Measurements from ENCODE around the gene CPVL. TPM values are rescaled to one million over a fixed set of nuclear protein-coding genes. Genes with fewer than 3 reads are reported as not detected.

The CPVL gene
- polyA plus RNA-seq, 4 donors: 23.2 to 68.6 (median 58.3) TPM

DNA sequence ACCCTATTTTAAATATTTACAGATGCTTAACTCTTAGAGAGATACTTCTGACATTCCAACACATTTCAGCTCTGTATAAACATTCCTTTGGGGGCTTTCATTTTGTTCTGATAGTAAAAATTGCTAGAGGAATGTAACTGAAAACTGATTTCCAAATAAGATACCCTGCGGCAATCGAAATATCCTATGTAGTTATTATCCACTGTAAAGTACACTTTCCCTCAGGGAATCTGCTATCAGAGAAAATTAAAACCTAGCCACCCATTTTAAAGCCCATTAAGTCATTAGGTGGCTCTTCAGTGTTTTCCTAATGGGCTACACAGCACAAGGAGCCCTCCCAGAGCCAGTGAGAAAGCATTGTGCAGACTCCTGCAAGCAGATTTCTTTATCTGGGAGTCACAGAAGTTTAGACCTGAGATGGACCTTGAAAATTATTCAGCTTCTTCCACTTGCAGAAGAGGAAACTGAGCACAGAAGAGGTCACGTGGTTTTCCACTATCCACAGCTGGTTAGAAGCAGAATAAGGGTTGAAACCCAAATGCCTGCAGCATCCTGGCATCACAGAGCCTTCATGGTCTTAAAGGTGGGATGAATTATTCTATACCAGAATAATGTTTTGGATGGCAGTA lies 12.6 kb upstream of the CPVL start:
- DNase-seq (ENCODE audit: low read depth in 4 of 4, low spot score in 3 of 4): no peak

DNA sequence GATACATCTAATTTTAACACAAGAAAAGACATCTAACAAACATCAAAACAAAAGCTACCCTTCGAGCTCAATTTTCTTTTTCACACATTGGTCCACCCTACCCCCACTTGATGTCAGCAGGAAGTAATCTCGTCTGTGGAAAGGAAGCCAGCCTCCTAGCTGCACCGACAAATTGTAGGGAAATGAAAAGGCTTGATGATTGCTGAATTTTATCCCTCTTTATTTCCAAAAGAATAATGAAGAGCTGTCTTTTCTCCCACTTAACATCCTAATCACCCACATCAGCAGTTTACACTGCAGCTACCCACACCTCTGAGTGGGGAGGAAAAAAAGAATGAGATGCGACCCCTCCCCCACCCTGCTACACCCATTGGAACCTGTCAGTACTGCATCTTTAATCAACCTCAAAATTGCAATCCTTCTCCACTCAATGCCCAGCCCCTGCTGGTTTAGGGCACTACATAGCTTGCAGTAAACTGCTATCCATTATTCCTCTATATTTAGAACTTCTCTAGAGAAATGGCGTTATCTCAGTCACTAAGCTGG lies 10.6 kb upstream of the CPVL start:
- no peak for DNase-seq (ENCODE audit: low read depth in 4 of 4, low spot score in 3 of 4)

DNA sequence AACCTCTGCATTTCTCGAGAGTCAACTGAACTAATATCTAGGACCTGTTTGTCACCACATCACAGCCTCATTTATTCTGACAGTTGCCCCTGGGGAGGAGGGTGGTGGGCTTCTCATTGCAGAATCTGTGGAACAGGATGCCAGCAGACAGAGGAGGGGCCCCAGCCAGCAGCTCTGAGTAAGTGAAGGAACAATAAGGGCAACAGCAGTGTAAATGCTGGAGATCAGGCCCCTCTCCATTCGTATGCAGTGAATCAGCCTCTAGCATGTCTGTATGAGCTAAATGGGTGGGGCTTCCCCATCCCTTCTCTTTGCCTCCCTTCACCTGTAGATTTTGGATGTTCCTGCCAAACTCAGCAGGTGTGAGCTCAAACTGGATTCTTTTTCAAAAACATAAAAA lies 7.7 kb upstream of the CPVL start:
- no peak for DNase-seq (ENCODE audit: low read depth in 4 of 4, low spot score in 3 of 4)

DNA sequence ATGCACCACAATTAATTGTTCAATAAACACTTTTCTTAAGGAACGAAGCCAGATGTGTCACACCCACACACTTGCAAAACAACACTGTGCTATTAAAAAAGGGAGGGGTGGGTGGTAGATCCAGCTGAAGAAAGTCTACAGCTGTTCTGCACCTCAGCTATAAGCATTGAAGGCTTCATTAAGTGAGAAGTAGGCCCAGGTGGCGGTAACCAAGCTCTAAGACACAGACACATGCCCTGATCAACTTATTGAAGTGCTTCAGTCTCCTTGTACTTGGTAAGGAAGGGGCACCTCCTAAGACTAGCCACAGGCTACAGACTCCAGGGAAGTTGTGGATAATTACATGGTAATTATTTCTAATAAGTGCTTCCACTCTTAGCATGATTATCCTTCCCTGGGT lies 4.5 kb upstream of the CPVL start:
- no peak for DNase-seq (ENCODE audit: low read depth in 4 of 4, low spot score in 3 of 4)

DNA sequence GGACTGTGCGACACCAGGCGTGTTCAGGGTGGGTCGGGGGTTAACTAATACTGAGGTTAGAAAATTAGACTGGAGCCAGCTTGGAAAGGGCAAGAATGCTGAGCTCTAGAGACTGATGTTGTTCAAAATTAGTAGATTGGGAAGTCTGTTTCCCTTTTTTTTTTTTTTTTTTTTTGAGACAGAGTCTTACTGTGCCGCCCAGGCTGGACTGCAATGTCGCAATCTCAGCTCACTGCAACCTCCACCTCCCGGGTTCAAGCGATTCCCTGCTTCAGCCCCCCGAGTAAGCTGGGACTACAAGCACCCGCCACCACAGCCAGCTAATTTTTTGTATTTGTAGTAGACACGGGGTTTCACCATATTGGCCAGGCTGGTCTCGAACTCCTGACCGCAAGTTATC lies 2.7 kb upstream of the CPVL start:
- DNase-seq (ENCODE audit: low read depth in 4 of 4, low spot score in 3 of 4): no peak

DNA sequence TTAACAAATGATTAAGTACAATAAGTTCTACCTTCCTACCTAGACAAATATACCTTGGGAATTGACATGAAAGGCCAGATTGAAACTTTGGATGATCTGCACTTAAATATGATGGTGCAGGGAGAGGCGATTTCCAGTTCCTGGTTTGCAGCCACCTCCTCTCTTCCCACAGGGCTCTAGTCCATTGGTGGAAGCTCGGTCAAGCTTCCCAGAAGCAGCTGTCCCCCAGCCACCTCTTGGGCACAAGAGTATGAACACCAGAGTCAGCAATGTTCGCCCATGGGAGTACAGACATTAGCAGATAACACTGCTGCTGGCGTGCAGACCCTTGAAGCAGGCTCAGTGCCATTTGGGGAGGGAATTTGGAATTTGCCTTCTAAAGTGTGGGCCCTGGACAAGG lies 1.5 kb upstream of the CPVL start:
- DNase-seq (ENCODE audit: low read depth in 4 of 4, low spot score in 3 of 4): no peak

DNA sequence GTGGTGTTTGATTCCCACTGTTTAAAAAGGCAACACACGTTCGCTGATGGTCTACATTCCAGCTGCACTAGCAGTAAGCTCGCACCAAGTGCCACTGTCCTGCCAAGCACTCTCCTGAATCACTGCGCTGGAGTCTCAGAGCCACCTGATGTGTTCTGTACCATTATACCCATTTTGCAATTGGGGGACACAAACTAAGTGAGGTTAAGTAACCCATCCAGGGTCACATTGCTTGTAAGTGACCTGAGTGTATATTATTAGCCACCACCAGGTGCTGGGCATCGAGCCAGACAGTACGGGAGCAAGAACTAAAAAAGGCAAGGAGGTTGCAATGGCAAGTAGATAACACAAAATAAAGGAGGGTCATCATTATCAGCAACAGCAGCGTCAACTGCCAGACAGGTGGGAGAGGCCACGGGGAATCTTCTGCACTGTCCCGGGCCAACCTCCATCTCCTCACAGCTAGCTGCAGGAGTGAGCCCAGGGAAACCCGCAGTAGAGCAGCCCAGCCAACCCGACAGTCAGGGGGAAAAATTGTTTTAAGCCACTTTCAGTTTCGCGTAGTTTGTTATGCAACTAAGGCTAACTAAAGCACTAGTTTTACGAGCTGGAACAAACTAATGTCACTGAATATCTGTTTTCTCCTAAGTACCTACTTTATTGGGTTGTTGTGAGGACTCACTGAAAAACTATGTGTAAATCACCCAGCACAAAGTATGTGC lies 712 bp upstream of the CPVL start:
- DNase-seq (ENCODE audit: low read depth in 4 of 4, low spot score in 3 of 4): no peak

DNA sequence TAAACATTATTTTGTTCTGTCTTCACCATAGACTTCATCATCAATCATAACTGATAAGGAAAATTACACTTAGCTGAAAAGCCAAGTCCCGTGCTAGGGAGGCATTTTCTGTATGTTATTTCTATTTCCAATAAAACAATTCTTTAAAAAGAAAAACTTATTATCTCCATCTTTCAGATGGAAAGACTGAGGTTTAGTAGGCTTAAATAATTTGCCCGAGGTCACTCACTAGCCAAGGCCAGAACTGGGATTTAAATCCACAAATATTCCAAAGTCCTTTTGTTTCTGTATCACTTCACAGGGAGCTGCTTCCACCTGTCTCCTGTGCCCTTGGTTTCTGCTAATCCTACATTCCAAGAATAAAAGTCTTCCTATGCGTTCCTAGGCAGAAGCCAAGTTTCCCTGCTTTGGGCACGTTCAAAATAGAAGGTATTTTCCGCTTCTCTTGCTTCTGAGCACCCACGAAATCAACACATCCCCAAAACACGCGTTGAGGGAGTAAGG lies 732 bp downstream of the CPVL start:
- no peak for DNase-seq (ENCODE audit: low read depth in 4 of 4, low spot score in 3 of 4)

DNA sequence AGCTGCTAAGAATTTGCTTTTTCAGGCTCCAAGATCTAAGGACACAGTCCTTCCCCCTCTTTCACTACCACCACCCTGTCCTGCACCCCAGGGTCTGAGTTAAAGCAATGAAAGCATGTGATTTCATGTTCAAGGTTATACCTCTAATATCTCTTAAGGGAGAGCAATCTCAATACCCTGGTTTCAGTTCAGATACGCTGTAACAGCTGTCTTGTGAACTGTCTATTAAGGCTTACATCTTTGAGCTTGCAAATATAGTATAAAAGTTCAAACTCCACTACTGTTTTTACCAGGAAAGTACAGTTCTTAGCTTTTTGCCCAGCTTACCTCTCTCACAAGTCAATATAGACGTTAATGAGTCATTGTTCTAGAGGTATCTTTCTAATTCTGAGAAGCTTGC lies 2.6 kb downstream of the CPVL start:
- no peak for DNase-seq (ENCODE audit: low read depth in 4 of 4, low spot score in 3 of 4)

DNA sequence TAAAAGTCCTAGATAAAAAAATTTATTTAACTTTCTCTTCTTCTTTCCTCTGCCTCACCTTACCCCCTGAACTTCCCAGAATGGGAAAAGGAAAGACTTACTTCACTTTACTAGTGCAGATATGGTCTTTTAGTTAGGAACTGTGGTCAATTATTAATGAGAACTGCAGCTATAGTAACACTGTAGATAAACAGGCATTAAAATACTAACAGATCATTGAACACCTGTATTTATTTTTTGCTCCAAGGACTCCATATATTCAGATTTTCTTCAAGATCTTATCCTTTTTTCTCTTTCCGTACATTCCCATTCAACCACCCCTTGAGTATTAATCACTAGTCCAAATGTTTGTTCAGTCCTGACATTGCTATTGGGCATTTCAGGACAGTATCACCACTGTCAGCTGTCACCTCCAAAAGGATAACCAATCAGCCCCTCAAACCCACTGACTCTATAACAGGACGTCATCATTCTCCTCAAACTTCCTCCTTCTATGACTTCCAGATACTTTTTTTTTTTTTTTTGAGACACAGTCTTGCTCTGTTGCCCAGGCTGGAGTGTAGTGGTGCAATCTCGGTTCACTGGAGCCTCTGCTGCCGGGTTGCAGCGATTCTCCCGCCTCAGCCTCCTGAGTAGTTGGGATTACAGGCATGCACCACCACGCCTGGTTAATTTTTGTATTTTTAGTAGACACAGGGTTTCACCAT lies 4.2 kb downstream of the CPVL start:
- peak in 1 of 4 donors; percentile 30 for DNase-seq (ENCODE audit: low read depth in 4 of 4, low spot score in 3 of 4)

DNA sequence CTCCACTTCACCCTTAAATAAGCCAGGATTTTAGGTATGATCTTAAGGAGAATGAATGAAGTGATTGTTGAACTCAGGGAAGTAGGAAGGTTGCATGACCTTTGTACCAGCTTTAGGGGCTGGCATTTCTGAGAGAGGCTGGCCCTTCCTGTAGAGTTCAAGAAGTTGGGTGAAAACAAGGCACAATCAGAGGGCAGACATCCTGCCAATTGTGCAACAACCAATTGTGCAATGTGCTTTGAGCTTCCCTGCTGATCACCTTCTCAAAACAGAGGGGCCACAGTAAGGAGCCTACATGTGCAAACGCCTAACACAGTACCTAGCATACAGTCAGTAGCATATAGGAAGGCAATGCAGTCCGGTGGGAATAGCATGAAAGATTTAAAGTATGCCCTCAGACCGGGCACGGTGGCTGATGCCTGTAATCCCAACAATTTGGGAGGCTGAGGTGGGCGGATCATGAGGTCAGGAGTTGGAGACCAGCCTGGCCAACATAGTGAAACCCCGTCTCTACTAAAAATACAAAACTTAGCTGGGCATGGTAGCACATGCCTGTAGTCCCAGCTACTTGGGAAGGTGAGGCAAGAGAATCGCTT lies 5.4 kb downstream of the CPVL start:
- DNase-seq (ENCODE audit: low read depth in 4 of 4, low spot score in 3 of 4): no peak

DNA sequence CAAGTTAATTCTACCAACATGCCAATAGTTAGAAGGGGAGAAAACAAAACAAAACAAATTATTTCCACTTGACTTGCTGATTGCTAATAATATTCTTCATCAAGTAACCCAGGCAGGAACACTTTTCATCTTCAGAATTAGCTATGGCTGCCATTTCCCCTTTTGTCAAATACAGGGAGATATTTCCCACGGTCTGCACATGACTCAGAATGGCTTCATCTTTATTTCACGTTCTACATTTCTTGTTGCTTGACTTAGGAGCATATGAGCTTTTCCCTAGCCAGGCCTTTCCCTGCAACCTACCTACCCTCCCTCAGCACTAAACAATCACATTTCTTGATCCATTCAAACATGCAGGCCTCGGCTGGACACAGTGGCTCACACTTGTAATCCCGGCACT lies 6.5 kb downstream of the CPVL start:
- no peak for DNase-seq (ENCODE audit: low read depth in 4 of 4, low spot score in 3 of 4)

DNA sequence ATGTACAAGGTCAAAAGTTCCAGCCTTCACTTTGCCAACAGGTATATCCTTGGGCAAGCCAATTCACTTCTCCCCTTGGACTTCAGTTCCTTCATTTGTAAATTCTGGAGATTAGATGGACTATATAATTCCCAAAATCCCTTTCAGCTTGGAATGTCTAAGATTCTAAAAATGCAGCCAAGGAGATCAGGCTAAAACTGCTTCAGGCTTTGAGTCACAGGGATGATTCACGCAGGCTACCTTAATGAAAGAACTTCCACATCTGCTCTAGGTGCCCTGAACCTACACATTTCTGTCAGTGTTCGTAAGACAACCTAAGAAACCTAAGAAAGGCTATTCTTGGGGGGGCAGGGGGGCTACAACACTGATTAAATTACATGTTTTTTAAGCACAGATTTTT lies 7.1 kb downstream of the CPVL start:
- no peak for DNase-seq (ENCODE audit: low read depth in 4 of 4, low spot score in 3 of 4)

DNA sequence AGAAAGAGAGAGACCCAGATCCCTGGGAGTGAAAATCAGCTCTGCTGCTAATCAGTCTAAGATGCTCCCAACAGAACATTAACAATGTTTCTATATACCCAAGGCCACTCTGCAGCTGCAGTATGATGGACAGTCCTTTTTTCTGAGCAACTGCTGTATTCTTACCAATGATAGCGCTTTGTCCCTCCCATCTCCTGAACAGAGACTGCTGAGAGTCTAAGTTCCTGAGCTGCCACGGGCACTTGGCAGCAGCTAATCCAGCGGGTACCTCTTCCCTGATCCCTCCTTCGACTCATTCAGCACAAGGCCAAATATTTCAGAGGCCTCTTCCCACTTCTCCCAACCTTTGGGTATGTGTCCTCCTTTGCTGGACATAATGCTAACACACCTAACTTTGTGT lies 7.7 kb downstream of the CPVL start:
- no peak for DNase-seq (ENCODE audit: low read depth in 4 of 4, low spot score in 3 of 4)

DNA sequence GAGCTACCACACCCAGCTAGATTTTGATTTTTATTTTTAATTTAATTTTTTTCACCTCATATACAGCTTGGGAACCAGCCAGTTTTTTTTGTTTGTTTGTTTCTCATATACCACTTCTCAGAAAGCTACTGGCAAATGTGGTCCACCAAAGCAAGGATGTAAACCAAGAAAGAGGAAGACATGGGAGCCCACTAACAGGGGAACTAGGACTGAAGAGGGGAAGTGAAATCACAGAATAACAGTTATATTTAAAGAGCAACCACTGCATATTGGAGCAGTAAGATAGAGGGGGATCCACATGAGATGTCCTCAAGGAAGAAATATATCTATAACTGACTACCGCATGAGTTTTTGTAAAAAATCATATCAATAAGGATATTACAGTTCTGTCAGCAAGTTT lies 10.5 kb downstream of the CPVL start:
- DNase-seq (ENCODE audit: low read depth in 4 of 4, low spot score in 3 of 4): no peak

DNA sequence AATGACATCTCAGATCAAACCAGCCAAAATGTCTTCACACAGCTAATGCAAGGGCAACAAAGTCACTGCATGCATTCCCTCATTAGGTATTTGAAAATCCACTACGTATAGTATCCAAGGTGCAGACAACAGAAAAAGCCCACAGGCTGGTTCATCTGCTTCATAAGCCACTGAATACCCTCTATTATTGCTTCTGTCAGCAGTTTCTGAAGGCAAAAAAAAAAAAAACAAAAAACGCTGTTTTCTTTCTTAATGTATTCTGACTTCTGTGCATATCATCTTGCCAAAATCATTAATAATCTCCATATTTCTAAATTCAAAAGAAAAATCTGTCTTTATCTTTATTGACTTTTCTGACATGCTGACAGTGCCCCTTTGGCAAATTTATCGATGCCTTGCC lies 13.4 kb downstream of the CPVL start:
- DNase-seq (ENCODE audit: low read depth in 4 of 4, low spot score in 3 of 4): no peak

DNA sequence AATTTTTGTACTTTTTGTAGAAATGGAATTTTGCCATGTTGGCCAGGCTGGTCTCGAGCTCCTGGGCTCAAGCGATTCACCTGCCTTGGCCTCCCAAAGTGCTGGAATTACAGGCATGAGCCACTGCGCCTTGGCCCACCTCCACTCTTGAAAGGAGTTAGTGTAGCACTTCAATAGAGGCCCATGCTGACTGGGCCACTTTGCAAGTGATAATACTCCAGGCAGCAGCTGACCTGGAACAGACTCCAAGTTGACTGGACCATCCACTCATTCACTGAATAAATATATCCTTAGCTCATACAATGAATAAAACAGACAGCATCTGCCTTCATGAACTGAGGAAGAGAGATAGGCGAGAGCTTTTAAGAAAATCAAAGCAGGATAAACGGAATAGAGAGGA lies 14.7 kb downstream of the CPVL start:
- DNase-seq (ENCODE audit: low read depth in 4 of 4, low spot score in 3 of 4): no peak

DNA sequence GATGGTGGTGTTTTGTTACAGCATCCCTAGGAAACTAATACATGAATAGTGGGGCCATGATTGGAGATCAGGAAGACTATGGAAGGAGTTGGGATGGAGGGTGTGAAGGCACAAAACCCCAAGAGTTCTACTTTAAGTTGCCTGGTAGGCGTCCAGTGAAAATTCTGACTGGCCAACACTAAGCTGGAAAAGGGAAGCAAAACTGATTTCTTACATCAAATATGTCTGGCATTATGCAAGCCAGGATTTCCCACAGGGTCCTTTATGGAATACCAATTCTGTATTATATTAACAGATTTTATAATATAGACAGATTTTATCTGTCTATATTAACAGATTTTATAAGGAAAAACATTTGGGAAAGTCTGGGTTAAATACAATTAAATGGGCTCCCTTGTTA lies 16.2 kb downstream of the CPVL start:
- no peak for DNase-seq (ENCODE audit: low read depth in 4 of 4, low spot score in 3 of 4)

DNA sequence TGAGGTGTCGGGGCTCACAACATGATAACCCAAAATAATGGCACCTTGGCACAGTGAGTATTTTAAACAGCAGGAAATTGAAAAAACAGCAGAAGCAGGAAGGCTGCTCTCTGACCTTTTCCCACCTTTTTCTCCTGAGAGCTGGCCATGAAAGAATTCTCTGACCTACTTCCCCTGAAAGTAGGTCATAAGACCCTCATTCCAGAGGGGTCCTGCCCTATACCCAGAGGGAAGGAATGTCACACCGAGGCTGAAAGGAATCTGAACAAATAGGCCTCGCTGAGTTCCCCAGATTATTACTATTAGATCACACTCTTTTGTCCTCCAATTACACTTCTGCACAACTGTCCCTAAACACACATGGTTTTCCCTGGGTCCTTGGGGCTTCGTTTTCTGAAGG lies 18.8 kb downstream of the CPVL start:
- DNase-seq (ENCODE audit: low read depth in 4 of 4, low spot score in 3 of 4): no peak

DNA sequence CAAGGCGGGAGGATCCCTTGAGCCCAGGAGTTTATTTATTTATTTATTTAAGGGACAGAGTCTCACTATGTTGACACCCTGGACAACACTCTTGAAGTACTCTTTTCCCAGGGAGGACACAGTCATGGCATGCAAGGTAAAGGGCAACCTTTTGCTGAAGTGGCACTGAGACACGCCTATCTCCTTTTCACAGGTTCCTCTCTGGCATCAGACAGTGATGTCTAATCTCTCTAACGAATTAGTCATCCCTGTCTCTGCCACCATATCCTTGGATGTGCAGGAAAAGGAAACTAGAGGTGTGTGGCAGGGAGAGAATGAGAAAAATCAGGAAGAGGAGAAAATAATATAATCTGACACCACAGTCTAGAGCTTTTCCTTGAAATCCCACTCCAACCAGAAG lies 19.5 kb downstream of the CPVL start:
- DNase-seq (ENCODE audit: low read depth in 4 of 4, low spot score in 3 of 4): no peak

DNA sequence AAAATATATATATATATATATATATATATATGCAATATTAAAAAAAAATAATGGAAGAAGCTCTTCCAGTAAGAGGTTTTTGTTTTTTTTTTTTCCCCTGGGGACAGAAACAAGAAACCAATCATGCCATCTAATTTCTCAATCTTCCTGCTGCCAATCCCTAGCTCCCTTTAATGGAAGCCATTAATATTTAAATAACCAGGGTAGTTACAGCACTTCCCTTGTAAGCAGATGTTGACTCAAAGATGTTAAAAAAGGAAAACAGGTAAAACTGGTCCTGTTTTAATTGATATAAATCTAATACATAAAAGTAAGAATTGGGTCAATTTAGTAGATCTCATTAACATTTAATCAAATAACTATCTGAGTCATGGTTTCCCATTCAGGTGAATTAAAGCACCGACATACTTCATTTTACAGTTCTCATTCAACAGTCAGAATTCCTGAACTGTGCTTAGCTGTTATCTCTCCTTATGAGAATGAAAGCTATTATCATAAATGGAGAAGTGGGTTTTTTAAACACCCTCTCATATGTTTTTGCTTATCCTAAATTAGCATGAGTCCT lies 22.6 kb downstream of the CPVL start:
- DNase-seq (ENCODE audit: low read depth in 4 of 4, low spot score in 3 of 4): no peak

All from left renal pelvis (tissue), 4 donors.